ENCODE data around the gene JUNB.
A peak's percentile ranks its signal among the peaks of the same experiment; 100 is the strongest.

The JUNB gene

GRCh38 chr19:12778017-12778904 is 13.0 kb upstream of the JUNB start (continued):
- TF ChIP-seq ZNF776 (tag by site-specific recombination; IDR thresholded peaks at IDR 0.05; ENCODE audit: borderline replicate concordance) = no peak
- peak; percentile 64 for TF ChIP-seq ZNF76 (tag by site-specific recombination; IDR thresholded peaks at IDR 0.05; ENCODE audit: borderline replicate concordance, low read depth)
- TF ChIP-seq, protein P1, sequence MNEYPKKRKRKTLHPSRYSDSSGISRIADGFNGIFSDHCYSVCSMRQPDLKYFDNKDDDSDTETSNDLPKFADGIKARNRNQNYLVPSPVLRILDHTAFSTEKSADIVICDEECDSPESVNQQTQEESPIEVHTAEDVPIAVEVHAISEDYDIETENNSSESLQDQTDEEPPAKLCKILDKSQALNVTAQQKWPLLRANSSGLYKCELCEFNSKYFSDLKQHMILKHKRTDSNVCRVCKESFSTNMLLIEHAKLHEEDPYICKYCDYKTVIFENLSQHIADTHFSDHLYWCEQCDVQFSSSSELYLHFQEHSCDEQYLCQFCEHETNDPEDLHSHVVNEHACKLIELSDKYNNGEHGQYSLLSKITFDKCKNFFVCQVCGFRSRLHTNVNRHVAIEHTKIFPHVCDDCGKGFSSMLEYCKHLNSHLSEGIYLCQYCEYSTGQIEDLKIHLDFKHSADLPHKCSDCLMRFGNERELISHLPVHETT (tag by site-specific recombination; IDR thresholded peaks at IDR 0.05) = 0 out of 2 replicates have a peak, but pooled peaks have one; percentile 12
- peak; percentile 77 for TF ChIP-seq SP2 (tag by site-specific recombination; IDR thresholded peaks at IDR 0.05)
- TF ChIP-seq ZFP41 (tag by site-specific recombination; IDR thresholded peaks at IDR 0.05; ENCODE audit: borderline replicate concordance) = no peak
- TF ChIP-seq GLI2 (tag by site-specific recombination; IDR thresholded peaks at IDR 0.05; ENCODE audit: borderline replicate concordance, low read depth) = no peak
- no peak for TF ChIP-seq GLIS1 (tag by site-specific recombination; IDR thresholded peaks at IDR 0.05)
- peak; percentile 96 for TF ChIP-seq ZNF341 (tag by site-specific recombination; IDR thresholded peaks at IDR 0.05; ENCODE audit: low read depth)
- no peak for TF ChIP-seq ZNF555 (tag by site-specific recombination; conservative IDR thresholded peaks at IDR 0.05)
- TF ChIP-seq KLF16 (tag by site-specific recombination; IDR thresholded peaks at IDR 0.05) = peak; percentile 58
- no peak for TF ChIP-seq TCF7L2 (IDR thresholded peaks at IDR 0.05; ENCODE audit: borderline replicate concordance, low read depth, low read length)
- TF ChIP-seq ZEB2 (tag by site-specific recombination; IDR thresholded peaks at IDR 0.05) = 0 out of 2 replicates have a peak, but pooled peaks have one; percentile 15
- TF ChIP-seq, protein P2, sequence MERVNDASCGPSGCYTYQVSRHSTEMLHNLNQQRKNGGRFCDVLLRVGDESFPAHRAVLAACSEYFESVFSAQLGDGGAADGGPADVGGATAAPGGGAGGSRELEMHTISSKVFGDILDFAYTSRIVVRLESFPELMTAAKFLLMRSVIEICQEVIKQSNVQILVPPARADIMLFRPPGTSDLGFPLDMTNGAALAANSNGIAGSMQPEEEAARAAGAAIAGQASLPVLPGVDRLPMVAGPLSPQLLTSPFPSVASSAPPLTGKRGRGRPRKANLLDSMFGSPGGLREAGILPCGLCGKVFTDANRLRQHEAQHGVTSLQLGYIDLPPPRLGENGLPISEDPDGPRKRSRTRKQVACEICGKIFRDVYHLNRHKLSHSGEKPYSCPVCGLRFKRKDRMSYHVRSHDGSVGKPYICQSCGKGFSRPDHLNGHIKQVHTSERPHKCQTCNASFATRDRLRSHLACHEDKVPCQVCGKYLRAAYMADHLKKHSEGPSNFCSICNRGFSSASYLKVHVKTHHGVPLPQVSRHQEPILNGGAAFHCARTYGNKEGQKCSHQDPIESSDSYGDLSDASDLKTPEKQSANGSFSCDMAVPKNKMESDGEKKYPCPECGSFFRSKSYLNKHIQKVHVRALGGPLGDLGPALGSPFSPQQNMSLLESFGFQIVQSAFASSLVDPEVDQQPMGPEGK (tag by site-specific recombination; IDR thresholded peaks at IDR 0.05) = 0 out of 2 replicates have a peak, but pooled peaks have one; percentile 26
- peak; percentile 75 for TF ChIP-seq ZBTB11 (tag by site-specific recombination; conservative IDR thresholded peaks at IDR 0.05; ENCODE audit: low read depth)
- TF ChIP-seq ZNF785 (tag by site-specific recombination; IDR thresholded peaks at IDR 0.05) = no peak
- TF ChIP-seq ZXDB (tag by site-specific recombination; IDR thresholded peaks at IDR 0.05) = peak; percentile 60

DNA sequence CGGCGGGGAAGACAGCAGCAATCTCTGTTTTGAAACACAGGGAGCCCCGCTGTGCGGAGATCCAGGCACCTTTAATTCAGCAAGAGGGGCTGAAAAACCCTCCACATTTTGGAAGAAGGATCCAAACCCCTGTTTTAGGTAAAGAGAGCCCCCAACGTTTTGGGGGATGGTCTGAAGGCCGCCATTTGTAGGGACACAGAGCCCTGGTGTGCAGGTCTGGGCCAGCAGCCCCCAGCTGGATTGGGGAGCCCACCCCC is 12.5 kb upstream of the JUNB start:
- CTCF ChIA-PET = interaction anchor here (0.7 to 11.4 kb wide), 9 partner anchors 13 to 243 kb away, joined by 3 to 234 read pairs (median 5); partner anchors contain the start of genes JUNB, PRDX2 and THSD8
- H3K4me3 ChIP-seq (ENCODE audit: low read depth, low read length) = no peak overlapping the region

More for the DNA sequence above, 12.5 kb upstream of the JUNB start:
- POLR2A ChIA-PET = interaction anchor here (3.3 kb wide), 1 partner anchor 14 kb away, joined by 42 read pairs; the partner anchor contains the start of gene JUNB
- H3K36me3 ChIP-seq (ENCODE audit: control insufficient read depth in 2 of 2, insufficient read depth in 1 of 2, low read length in 2 of 2) = no peaks in the 10 kb centered on the region
- H3K9me3 ChIP-seq (ENCODE audit: control insufficient read depth, insufficient read depth, low read depth, low read length) = no peaks in the 10 kb centered on the region
- no peak for TF ChIP-seq SCRT2 (tag by site-specific recombination; IDR thresholded peaks at IDR 0.05)
- TF ChIP-seq, protein P3, sequence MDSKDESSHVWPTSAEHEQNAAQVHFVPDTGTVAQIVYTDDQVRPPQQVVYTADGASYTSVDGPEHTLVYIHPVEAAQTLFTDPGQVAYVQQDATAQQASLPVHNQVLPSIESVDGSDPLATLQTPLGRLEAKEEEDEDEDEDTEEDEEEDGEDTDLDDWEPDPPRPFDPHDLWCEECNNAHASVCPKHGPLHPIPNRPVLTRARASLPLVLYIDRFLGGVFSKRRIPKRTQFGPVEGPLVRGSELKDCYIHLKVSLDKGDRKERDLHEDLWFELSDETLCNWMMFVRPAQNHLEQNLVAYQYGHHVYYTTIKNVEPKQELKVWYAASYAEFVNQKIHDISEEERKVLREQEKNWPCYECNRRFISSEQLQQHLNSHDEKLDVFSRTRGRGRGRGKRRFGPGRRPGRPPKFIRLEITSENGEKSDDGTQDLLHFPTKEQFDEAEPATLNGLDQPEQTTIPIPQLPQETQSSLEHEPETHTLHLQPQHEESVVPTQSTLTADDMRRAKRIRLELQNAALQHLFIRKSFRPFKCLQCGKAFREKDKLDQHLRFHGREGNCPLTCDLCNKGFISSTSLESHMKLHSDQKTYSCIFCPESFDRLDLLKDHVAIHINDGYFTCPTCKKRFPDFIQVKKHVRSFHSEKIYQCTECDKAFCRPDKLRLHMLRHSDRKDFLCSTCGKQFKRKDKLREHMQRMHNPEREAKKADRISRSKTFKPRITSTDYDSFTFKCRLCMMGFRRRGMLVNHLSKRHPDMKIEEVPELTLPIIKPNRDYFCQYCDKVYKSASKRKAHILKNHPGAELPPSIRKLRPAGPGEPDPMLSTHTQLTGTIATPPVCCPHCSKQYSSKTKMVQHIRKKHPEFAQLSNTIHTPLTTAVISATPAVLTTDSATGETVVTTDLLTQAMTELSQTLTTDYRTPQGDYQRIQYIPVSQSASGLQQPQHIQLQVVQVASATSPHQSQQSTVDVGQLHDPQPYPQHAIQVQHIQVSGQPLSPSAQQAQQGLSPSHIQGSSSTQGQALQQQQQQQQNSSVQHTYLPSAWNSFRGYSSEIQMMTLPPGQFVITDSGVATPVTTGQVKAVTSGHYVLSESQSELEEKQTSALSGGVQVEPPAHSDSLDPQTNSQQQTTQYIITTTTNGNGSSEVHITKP (tag by site-specific recombination; IDR thresholded peaks at IDR 0.05) = peak; percentile 89
- no peak for TF ChIP-seq CTCF (tag by site-specific recombination; IDR thresholded peaks at IDR 0.05)
- no peak for TF ChIP-seq SALL2 (tag by site-specific recombination; IDR thresholded peaks at IDR 0.05; ENCODE audit: borderline replicate concordance)
- peaks cover 6% of the 10 kb centered on the region; the same call in 1 of the 2 replicates for H3K4me1 ChIP-seq (ENCODE audit: control insufficient read depth, insufficient read depth, low read length)
- no peak overlapping the region for H3K27ac ChIP-seq (ENCODE audit: extremely low read depth, low read depth, low read length)

Data from HEK293 (cell line).